COLO668 (cell line): ENCODE data around the gene PLXNA3.
A peak's percentile ranks its signal among the peaks of the same experiment; 100 is the strongest.

ENCODE experiments used
- DNase-seq: peaks from one replicate; lab custom pipeline; 2025; ENCODE audit not compliant: unreplicated experiment; lab: John Stamatoyannopoulos, UW

Gene PLXNA3

DNA sequence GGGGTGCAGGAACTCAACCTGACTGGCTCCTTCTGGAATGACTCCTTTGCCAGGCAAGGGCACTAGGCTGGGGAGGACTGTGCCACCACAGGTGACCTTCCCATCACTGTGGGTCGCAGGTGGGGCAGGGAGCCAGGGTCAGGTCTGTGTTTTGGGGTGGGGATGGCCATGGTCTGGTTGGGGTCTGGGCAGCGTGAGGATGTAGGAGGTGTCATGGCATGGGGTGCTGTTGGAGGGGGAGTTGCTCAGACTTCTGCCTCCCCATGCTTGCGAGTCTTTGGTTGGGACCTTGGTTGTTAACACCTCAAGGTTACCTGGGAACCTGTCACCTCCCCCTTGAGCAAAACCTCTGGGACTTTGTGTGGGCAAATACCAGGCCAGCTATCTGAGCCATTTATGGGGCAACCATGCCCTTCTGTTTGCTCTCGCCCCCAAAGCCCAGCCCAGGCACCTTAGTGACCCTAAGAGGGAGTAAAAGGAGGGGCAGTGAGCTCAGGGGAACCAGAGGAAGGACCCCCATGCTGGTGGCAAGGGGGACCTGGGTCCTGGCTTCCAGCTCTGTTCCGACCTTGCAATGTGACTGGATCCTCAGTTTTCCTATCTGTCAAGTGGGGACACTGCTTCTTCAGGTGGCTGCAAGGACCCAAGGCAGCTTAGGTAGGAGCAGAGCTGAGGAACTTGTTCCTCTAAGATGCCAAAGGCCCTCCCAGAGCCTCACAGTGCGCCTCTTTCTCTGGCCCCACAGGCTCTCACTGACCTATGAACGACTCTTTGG is 23.5 kb upstream of the PLXNA3 start:
- no peak for DNase-seq

DNA sequence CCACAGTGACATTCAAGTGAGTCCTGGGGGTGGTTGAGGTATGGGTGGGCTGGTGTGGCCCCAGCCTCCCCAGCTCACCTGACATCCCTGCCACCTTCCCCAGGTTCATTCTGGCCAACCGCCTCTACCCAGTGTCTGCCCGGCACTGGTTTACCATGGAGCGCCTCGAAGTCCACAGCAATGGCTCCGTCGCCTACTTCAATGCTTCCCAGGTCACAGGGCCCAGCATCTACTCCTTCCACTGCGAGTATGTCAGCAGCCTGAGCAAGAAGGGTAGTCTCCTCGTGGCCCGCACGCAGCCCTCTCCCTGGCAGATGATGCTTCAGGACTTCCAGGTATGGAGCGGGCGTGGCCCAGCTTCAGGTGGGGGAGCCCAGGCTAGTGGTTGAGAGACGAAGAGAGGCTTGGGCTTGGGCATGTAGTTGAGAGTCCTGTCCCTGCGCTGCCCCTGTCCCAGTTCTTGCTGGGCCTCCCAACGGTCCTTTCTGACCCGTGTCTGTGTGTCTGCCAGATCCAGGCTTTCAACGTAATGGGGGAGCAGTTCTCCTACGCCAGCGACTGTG is 22.8 kb upstream of the PLXNA3 start:
- DNase-seq = no peak

DNA sequence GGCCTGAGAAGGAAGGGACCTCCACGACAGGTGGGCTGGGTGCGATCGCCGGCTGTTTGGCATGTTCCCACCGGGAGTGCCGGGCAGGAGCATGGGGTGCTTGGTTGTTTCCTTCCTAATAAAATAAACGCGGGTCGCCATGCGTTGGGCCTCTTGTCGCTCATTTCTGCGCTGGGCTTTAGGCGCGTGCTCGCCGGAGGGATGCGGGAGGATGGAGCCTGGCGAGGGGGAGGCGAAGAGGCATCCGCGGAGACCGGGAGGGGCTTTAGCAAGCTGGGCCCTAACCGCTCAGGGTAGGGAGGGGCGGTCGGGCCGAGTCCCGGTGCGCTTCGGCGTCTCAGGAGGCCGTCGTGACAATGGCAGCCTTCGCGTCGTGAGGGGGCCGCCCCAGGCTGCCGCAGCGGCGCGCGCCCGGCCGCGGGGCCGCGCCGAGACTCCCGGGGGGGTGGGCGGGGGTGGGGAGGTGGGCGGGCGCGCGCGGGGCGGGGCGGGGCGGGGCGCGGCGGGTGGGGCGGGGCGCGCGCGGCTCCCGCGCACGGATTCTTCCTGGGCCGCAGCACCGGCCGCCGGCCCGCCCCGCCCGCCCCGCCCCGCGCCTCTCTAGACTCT is 21.6 kb upstream of the PLXNA3 start:
- peak; percentile 77 for DNase-seq

DNA sequence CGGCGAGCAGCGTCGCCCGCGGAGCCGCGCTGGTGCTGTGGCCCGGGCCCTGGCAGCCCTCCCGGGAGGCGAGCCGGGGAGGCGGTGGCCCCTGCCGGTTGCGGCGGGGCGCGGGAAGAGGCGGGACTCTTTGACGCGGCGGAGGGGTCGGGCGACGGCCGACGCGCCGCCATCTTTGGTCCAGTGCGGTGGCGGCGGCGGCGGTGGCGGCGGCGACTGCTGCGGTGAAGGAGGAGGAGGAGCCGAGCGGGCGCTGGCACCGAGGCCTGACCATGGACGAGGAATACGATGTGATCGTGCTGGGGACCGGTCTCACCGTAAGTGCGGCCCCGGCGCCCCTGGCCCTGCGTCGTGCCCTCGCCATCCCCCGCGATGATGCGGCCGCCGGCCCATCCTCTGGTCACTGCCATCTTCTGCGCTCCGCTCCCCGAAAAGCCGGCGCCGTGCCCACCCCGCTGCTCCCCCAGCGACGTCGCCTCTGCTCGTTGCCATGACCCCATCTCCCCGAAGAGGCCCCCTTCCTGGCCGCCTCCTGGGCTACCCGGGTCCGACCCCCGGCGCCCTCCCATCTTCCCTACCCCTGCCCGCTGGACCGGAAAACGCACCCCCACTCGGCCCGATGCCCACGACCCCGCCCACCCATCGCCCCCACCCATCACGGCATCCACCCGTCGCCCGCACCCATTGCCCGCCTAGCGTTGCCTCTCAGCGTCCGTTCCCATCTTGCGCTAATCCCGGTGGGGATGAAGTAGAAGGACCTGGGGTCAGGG is 20.9 kb upstream of the PLXNA3 start, which contains the start of gene GDI1:
Gene GDI1, plus strand, starts transcription at position 172 of the 770 bp plus-strand sequence. Its CDS starts 101 bp downstream, at position 273.
- peak; percentile 77 for DNase-seq

DNA sequence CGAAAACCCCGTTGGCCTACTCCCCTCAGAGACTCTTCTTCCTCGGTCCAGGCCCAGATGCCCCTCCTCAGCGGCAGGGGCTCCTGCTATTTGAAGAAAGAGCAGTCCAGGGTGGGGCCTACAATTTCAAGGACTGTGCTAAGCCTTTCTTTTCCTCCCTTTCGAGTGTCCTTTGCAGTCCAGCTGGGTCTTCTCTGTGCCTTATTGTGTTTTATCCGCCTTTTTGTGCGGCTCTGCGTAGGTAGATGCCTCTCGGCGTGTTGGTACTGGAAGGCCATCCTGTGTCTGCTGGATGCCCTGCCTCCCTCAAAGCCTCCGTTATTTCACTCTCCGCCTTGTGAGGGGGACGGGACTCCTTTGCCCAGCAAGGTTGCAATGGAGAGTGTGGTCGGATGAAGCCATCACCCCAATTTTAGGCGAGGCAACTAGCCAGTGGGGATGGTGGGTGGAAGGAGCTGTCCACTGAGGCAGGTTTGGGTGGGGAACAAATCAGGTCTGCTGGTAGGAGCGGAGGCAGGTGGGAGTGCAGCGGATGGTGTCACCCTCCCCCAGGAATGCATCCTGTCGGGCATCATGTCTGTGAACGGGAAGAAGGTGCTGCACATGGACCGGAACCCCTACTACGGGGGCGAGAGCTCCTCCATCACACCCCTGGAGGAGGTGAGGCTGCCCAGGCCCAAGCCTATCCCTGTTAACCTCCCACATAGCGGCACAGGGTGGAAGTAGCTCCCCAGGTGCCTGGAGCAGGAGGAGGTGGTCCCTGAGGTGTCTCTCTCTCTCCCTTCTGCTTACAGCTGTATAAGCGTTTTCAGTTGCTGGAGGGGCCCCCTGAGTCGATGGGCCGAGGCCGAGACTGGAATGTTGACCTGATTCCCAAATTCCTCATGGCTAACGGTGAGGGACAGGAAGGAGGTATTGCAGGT is 19.8 kb upstream of the PLXNA3 start:
- DNase-seq = no peak

DNA sequence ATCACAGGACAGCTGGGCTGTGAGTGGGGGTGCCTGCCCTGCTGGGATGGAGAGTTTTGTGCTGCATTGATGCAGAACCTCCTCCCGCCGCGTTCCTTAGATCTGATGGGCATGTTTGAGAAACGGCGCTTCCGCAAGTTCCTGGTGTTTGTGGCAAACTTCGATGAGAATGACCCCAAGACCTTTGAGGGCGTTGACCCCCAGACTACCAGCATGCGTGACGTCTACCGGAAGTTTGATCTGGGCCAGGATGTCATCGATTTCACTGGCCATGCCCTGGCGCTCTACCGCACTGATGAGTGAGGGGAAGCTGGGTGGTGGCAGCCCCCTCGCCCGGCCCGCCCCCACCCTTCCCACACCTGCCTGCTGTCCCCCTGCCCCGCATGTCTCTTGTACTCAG is 18.2 kb upstream of the PLXNA3 start:
- DNase-seq = no peak

DNA sequence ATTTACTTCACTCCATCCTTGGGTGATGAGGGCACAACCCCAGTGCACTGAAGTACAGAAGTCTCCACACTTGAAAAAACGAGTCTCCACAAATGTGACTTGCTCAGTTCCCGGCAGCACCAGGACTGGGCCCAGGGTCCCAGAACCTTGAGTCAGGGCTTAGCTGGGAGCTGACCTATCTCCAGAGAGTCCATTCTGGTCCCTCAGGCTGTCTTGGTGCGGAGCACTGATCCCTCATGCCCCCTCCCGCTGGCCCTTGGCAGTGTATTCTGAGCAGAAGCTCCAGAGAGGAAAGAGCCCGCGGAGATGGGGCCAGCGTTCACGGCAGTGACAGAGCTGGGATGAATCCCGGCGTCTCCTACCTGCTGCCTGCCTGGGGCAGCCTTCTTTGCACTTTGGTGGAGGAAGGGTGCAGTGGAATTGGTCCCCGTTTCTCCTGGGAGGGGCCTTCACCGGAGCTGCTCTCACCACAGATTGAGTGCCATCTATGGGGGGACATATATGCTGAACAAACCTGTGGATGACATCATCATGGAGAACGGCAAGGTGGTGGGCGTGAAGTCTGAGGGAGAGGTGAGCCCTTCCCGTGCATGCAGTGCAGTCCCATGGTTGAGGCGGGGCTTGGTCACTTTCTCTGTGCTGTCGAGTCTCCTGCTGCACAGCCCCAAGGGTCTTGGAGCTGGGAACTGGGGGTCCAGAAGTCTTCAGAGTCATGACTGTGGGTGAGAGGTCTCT is 17.3 kb upstream of the PLXNA3 start:
- no peak for DNase-seq

DNA sequence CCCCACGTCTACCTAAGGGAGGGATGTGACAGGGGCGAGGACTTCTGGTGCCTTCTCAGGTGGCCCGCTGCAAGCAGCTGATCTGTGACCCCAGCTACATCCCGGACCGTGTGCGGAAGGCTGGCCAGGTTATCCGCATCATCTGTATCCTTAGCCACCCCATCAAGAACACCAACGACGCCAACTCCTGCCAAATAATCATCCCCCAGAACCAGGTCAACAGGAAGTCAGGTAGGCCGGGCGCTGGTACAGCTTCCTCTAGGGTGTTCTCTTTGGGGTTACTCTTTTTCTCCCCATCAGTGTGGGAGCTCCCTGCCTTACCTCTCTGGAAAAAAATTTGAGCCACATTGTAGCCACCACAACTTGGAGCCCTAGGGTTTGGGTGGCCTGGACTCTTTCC is 16.5 kb upstream of the PLXNA3 start:
- DNase-seq = no peak

DNA sequence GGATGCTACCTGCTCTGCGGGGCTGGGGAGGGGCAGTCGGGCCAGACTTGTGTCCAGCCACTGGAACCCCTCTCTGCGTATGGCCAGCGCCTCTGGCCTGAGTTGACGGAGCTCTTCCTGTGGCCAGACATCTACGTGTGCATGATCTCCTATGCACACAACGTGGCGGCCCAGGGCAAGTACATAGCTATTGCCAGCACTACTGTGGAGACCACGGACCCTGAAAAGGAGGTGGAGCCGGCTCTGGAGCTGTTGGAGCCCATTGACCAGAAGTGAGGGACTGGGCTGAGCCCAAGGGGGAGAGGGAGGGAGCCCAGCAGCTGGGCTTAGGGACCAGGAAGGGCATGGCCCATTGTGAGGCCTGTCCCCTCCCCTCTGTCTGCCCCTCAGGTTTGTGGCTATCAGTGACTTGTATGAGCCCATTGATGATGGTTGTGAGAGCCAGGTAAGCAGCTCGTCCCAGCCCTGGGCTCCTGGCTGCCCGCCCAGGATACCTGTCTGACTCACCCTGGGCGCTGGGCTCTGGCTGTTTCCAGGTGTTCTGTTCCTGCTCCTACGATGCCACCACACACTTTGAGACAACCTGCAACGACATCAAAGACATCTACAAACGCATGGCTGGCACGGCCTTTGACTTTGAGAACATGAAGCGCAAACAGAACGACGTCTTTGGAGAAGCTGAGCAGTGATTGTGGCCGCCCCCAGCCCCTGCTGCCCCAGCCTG is 15.9 kb upstream of the PLXNA3 start:
- DNase-seq = peak; percentile 11

DNA sequence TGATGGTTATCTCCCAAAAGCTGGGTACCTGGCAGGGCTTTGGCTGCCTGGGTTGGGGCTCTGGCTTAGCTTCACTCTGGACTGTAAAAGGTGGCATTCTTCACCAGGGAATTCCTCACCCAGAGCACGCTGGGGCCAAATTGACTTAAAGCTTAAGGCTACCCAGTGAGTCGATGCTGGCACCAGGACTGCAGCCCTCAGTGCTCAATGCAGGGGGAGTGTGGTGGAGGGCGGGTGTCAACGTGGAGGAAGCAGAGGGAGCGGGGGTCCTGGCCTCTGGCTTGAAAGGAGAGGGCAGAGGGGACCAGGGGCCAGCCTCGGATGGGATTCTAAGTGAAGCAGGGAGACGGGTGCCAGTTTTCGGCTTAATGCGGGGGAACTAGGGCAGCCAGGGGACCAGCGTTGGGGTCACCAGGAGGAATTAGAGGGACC is 14.6 kb upstream of the PLXNA3 start:
- DNase-seq = peak; percentile 24

DNA sequence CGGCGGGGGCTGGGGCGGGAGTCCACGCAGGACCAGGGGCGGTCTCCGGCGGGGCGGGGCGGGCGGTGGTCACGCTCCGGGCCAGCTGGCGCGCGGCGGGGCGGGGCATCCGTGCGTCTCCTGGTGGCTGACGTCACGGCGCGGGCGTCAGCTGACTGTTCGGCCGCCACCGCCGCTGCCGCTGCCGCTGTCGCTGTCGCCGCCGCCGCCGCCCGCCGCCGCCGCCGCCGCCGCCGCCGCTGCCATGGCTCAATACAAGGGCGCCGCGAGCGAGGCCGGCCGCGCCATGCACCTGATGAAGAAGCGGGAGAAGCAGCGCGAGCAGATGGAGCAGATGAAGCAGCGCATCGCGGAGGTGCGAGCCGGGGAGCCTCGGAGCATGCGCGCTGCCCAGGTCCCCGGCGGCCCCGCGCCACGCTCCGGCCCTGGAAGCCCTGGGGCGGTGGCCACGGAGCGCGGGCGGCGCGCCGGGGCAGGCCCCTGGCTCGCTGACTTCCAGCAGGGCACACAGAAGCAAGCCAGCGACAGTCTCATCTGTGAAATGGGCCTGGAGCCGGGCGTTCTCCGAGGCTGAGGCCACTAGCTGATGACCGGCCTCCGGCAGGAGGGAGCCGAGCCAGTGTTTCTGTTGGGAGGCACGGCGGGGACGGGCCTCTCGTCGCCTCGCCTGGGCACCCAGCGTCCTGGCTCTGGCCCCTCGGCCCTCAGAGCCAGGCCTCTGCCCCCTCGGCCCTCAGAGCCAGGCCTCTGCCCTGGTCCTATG is 13.9 kb upstream of the PLXNA3 start, which contains the start of gene FAM50A:
Gene FAM50A, plus strand, starts transcription at position 150 of the 763 bp plus-strand sequence. Its CDS starts 95 bp downstream, at position 245.
- peak; percentile 94 for DNase-seq

DNA sequence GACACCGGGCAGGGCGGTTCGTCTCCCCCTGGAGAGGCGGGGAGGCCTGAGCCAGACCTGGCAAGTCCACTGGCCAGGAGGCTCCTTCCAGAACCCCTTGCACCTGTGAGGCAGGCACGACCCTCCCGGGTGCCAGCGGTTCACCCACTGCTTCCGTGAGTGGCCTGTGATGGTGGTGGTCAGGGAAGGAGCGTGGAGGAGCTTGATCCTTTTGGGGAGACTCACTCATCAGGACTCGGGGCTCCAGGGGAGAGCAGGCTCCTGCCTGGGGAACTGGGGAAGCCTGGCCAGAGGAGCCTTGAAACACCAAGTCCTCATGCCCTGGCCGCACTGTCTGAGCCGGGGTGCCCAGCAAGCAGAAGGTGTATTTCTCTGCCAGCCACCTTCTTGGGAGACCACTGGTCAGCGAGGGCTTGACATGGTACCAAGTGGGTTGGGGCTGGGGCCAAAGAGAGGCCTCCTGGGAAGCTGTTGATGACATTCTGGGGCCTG is 13.3 kb upstream of the PLXNA3 start:
- no peak for DNase-seq

DNA sequence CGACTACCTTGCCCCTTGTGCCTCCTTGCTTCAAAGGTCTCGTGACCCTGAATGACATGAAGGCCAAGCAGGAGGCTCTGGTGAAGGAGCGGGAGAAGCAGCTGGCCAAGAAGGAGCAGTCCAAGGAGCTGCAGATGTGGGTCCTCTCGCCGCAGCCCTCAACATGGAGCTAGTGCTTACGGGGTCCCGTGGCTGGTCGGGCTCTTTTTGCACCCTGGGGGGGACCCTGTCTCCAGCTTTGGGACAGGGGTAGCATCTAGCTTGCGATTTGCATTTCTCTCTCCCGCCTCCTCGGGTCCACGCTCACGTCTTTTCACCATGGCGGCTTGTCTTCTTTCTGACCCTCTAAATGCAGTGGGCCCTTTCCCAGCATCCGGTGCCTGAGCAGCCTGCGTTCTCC is 12.3 kb upstream of the PLXNA3 start:
- no peak for DNase-seq

DNA sequence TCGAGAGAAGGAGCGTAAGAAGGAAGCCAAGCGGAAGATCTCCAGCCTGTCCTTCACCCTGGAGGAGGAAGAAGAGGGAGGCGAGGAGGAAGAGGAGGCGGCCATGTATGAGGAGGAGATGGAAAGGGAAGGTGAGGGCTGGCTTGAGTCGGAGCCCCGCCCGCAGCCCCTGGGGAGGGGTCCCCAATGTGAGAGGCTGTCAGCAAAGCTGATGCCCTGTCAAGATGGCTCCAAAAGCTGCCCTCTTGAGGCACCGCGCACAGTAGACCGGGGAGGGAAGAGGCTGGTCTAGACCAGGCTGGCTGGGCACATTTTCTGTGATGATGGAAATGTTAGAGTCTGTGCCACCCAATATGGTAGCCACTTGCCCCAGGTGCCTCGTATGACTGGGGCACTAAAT is 11.7 kb upstream of the PLXNA3 start:
- no peak for DNase-seq

DNA sequence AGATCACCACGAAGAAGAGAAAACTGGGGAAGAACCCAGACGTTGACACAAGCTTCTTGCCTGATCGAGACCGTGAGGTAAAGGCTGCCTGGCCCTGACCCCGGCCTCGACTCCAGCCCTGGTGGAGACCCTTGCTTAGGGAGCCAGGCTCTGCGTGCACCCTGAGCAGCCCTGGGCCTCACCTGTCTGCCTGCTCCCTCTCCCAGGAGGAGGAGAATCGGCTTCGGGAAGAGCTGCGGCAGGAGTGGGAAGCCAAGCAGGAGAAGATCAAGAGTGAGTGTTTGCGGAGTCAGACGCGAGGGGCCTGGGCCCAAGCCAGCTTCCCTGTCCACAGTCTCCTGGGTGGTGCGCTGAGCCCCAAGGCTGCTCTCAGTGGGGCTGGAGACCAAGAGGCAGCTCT is 9.6 kb upstream of the PLXNA3 start:
- DNase-seq = no peak

DNA sequence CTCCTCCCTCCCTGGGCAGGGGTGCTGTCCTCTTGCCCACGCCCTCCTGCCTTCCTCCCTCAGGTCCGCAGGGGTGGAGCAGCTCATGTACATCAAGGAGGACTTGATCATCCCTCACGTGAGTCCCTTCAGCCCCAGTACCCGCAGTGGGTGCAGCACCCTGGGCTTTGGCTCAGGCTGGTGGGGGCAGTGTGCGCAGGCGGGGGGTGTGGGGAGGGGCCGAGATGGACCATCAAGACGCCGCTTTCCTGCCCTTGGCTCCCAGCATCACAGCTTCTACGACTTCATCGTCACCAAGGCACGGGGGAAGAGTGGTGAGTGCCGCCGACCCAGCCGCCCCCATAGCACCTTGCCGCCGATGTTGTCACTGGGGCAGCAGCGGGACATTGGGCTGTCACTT is 8.5 kb upstream of the PLXNA3 start:
- DNase-seq = no peak

DNA sequence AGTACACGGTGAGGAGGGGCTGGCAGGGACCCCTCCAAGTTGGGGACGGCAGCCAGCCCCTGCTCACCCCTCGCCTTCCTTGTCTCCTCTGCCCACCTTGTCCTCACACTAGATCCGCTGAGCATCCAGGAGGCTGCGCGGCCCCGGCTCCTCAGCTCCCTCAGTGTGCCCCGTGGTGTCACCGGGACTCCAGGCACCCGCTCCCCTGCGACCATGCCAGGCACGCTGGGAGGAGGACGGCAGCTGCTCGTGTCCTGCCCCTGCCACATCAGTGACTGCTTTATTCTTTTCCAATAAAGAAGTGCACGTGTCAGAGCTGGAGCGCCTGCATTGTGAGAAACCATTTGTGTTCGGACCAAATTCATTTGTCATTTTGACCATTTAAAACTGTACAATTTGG is 7.8 kb upstream of the PLXNA3 start:
- no peak for DNase-seq

DNA sequence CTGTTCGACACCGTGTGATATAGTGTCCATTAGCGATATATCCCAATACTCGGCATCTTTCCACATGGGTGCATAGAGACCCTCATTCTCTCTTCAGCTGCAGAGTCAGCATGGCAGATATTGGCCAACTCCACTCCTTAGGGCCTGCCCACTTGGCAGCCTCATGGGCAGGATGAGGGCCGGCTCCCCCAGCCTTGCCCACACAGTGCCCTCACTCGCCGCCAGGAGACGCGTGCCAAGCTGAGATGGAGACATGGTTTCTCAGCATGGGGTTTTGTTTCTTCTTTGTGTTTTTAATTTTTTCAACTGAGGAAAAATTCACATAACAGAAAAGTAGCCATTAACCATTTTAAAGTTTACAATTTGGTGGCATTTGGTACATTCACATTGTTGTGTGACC is 5.3 kb upstream of the PLXNA3 start:
- DNase-seq = no peak
